Hepatocyte (in vitro differentiated cells): ENCODE data around the gene TAF11L7.

Experiments
- EZH2 ChIP-seq: fragments of 200-600 bp; sonication (generic); IDR thresholded peaks from 2 replicates; pipeline ENCODE4 v1.6.1; 2016; ENCODE audit warnings: antibody characterized with exemption, mild to moderate bottlenecking, borderline replicate concordance
- EZH2phosphoT487 ChIP-seq: fragments of 200-600 bp; sonication (generic); IDR thresholded peaks from one replicate; pipeline ENCODE4 v1.6.1; 2018; ENCODE audit warnings: antibody characterized with exemption, mild to moderate bottlenecking, low read depth, moderate library complexity; ENCODE audit not compliant: unreplicated experiment, severe bottlenecking
- TF ChIP-seq, protein P1 (sequence below): fragments of 200-600 bp; sonication (generic); IDR thresholded peaks from 2 replicates; pipeline ENCODE4 v1.5.1; 2016; ENCODE audit warnings: antibody characterized with exemption, mild to moderate bottlenecking; ENCODE audit not compliant: poor library complexity

DNA sequence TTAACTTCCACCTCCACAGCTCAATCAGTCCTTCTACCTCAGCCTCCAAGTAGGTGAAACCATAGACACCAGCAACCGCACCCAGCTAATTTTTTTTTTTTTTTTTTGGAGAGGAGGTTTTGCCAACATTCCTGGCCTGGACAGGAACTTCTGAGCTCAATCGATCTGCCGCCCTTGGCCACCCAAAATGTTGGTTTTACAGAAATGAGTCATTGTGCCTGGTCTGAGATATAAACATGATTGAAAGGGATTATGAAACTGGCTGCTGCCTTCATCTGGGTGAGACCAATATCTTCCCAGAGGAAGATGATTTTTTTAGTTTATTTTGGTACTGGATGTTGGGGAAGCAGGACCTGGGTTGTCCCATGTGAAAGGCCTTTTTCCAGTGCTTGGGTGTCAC lies 33.8 kb upstream of the TAF11L7 start:
- TF ChIP-seq, protein P1, sequence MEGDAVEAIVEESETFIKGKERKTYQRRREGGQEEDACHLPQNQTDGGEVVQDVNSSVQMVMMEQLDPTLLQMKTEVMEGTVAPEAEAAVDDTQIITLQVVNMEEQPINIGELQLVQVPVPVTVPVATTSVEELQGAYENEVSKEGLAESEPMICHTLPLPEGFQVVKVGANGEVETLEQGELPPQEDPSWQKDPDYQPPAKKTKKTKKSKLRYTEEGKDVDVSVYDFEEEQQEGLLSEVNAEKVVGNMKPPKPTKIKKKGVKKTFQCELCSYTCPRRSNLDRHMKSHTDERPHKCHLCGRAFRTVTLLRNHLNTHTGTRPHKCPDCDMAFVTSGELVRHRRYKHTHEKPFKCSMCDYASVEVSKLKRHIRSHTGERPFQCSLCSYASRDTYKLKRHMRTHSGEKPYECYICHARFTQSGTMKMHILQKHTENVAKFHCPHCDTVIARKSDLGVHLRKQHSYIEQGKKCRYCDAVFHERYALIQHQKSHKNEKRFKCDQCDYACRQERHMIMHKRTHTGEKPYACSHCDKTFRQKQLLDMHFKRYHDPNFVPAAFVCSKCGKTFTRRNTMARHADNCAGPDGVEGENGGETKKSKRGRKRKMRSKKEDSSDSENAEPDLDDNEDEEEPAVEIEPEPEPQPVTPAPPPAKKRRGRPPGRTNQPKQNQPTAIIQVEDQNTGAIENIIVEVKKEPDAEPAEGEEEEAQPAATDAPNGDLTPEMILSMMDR = no peak
- TF ChIP-seq EZH2 (no peak), EZH2phosphoT487 (no peak)
